Stomach (tissue), 9 donors: ENCODE measurements around the gene UHRF1. TPM values are rescaled to one million over a fixed set of nuclear protein-coding genes. Genes with fewer than 3 reads are reported as not detected.
"Not testable (repeated sequence)": the region's sequence is repeated elsewhere in the genome, so short reads cannot be mapped to it uniquely, and the experiment has no call there.

Source experiments
- DNase-seq, 2 donors: peaks; one replicate each; pipeline versions ENCODE4 v3.0.0 to v3.0.0-alpha.2; 2013 to 2019
- H3K27ac ChIP-seq, 5 donors: fragments of 200-600 bp in 4 of 5; sonication (generic) in 4 of 5; one replicate each; pipeline ENCODE4 v1.5.1; 2013 to 2019; ENCODE audit warnings: mild to moderate bottlenecking in 1 of 5, moderate library complexity in 1 of 5
- H3K27me3 ChIP-seq, 3 donors: fragments of 200-600 bp; sonication (generic); one replicate each; pipeline ENCODE4 v1.5.1; 2017 to 2019; ENCODE audit warnings: mixed run types in 1 of 3
- H3K36me3 ChIP-seq, 4 donors: fragments of 200-600 bp; sonication (generic); 1 replicate in 3 of 4; 2 replicates in 1 of 4; pipeline ENCODE4 v1.5.1; 2016 to 2019
- H3K4me1 ChIP-seq, 4 donors: fragments of 200-600 bp; sonication (generic); one replicate each; pipeline ENCODE4 v1.5.1; 2016 to 2019
- H3K4me3 ChIP-seq, 4 donors: fragments of 200-600 bp; sonication (generic) in 3 of 4; one replicate each; pipeline ENCODE4 v1.5.1; 2016 to 2019; ENCODE audit warnings: mild to moderate bottlenecking in 1 of 4
- H3K9me3 ChIP-seq, 4 donors: fragments of 200-600 bp; sonication (generic); one replicate each; pipeline ENCODE4 v1.5.1; 2016 to 2019
- EP300 ChIP-seq: sonication (generic); formaldehyde crosslinking; IDR thresholded peaks from one replicate; pipeline ENCODE4 v1.6.1; 2017; ENCODE audit warnings: antibody characterized with exemption
- POLR2A ChIP-seq, 4 donors: fragments of 450-650 bp; IDR thresholded peaks; one replicate each; pipeline ENCODE4 v1.6.1; 2016; ENCODE audit warnings: antibody characterized with exemption in 4 of 4, control low read depth in 2 of 4, mild to moderate bottlenecking in 1 of 4, moderate library complexity in 1 of 4
- POLR2AphosphoS5 ChIP-seq, 3 donors: sonication (generic); formaldehyde crosslinking; IDR thresholded peaks; one replicate each; pipeline ENCODE4 v1.6.1; 2016; ENCODE audit warnings: antibody characterized with exemption in 3 of 3
- WGBS, 5 donors: extraction: QIAGEN DNeasy Blood & Tissue Kit in 3 of 5; methylation state at CpG; one replicate each; pipeline versions ENCODE4 v1.1.5 to v1.1.7; 2013 to 2018; 5-methylcytosine and 5-hydroxymethylcytosine counted together
- intact Hi-C: fragments of 100-400 bp; cut with DNase I; formaldehyde crosslinking; loops from one replicate; pipeline ENCODE4 v1.15.1; 2023; ENCODE audit warnings: low total_unique reads
- polyA plus RNA-seq, 3 donors: library from polyadenylated mRNA; stranded (reverse); fragments of 200-250 nt; gene quantifications; one replicate each; pipeline ENCODE4 v1.2.3, GENCODE V29; 2013
- total RNA-seq, 5 donors: library from RNA; depleted of rRNA; stranded (reverse); fragments of >200 nt; gene quantifications; one replicate each; pipeline versions ENCODE4 v1.1.0 to v1.2.3, GENCODE V29; 2014 to 2016
- TF ChIP-seq, protein P1 (sequence below), 7 experiments: fragments of 450-650 bp in 4 of 7; fragments of 200-600 bp in 3 of 7; sonication (generic) in 3 of 7; IDR thresholded peaks; one replicate each; pipeline ENCODE4 v1.5.1; 2016 to 2019; ENCODE audit warnings: antibody characterized with exemption in 7 of 7, control low read depth in 2 of 7, mild to moderate bottlenecking in 1 of 7
- donor health status: healthy with polysubstance abuse.
- donor health status: Bipolar disorder and iron deficiency.
- donor health status: healthy.

UHRF1 gene
- total and polyA plus RNA-seq, 8 donors = 0.58 to 20.5 (median 4.1) TPM

DNA sequence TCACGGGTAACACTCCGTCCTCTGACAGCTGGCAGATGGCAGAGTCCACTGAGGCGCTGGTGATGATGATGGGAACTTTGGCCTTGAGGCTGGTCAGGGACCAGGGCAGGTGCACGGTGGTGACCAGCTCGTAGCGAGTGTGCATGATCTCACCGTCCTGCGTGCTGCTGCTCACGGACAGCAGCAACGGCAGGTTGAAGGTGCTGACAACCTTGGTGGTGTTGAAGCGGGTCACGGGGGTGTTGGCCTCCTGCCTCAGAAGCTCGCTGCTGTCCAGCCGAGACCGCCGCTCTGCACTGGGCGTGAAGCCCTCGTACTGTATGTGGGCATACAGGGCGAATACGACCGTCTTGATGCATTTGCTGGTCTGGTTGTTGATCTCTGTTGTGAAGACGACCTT, 18.2 kb upstream of the UHRF1 start:
- TF ChIP-seq POLR2A (IDR thresholded peaks at IDR 0.05) (no peak), POLR2AphosphoS5 (IDR thresholded peaks at IDR 0.05) (no peak), EP300 (no peak)
- TF ChIP-seq, protein P1, sequence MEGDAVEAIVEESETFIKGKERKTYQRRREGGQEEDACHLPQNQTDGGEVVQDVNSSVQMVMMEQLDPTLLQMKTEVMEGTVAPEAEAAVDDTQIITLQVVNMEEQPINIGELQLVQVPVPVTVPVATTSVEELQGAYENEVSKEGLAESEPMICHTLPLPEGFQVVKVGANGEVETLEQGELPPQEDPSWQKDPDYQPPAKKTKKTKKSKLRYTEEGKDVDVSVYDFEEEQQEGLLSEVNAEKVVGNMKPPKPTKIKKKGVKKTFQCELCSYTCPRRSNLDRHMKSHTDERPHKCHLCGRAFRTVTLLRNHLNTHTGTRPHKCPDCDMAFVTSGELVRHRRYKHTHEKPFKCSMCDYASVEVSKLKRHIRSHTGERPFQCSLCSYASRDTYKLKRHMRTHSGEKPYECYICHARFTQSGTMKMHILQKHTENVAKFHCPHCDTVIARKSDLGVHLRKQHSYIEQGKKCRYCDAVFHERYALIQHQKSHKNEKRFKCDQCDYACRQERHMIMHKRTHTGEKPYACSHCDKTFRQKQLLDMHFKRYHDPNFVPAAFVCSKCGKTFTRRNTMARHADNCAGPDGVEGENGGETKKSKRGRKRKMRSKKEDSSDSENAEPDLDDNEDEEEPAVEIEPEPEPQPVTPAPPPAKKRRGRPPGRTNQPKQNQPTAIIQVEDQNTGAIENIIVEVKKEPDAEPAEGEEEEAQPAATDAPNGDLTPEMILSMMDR (IDR thresholded peaks at IDR 0.05) = no peak
- Histone ChIP-seq H3K4me1 (peaks cover 0 to 7% (median 0%) of the 10 kb centered on the region in 4 donors), H3K9me3 (no peaks in the 10 kb centered on the region), H3K27ac (no peak overlapping the region), H3K4me3 (no peak overlapping the region), H3K36me3 (no peaks in the 10 kb centered on the region), H3K27me3 (peaks cover 0 to 19% (median 0%) of the 10 kb centered on the region in 3 donors)
- WGBS, 5 donors = 88 to 93% (median 89%) methylated on average over 18 to 22 of the region's 22 CpGs
- DNase-seq = no peak
- intact Hi-C loops = no loop called here

DNA sequence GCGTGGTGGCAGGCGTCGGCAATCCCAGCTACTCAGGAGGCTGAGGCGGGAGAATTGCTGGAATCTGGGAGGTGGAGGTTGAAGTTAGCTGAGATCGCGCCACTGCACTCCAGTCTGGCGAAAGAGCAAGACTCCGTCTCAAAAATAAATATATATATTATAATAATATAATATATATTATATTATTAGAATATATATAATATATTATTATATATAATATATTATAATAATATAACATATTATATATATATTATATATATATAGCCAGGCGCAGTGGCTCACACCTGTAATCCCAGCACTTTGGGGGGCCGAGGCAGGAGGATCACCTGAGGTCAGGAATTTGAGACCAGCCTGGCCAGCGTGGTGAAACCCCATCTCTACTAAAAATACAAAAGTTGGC, 16.3 kb upstream of the UHRF1 start:
- WGBS, 5 donors = 87 to 93% (median 93%) methylated on average over 11 of the region's 11 CpGs
- H3K9me3 ChIP-seq, H3K4me3 ChIP-seq, H3K36me3 ChIP-seq, H3K27ac ChIP-seq, DNase-seq, intact Hi-C loops: not testable (repeated sequence)
- Histone ChIP-seq H3K27me3 (peaks cover 0 to 19% (median 0%) of the 10 kb centered on the region in 3 donors), H3K4me1 (peaks cover 0 to 11% (median 0%) of the 10 kb centered on the region in 4 donors)

DNA sequence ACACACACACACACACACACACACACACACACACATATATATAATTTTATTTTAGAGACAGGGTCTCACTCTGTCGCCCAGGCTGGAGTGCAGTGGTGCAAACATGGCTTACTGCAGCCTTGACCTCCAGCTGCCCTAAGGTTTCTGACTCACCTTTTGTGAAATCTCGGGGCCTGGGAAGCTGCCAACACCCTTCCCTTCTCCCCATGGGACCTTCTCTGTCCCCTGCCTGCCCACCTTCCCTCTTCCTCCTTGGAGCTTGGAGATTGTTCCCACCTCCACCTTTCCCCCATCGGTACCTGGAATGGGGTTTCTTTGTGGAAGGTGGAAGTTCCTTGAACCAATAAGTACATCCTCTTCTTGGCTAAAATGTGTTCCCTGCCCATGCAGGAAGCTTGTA, 12.9 kb upstream of the UHRF1 start:
- Histone ChIP-seq H3K27ac (no peak overlapping the region), H3K4me1 (peaks cover 0 to 11% (median 0%) of the 10 kb centered on the region in 4 donors), H3K27me3 (peaks cover 0 to 7% (median 0%) of the 10 kb centered on the region in 3 donors), H3K9me3 (no peaks in the 10 kb centered on the region), H3K36me3 (no peaks in the 10 kb centered on the region), H3K4me3 (no peak overlapping the region)
- no peak for TF ChIP-seq EP300
- TF ChIP-seq, protein P1 (IDR thresholded peaks at IDR 0.05) = no peak
- no peak for TF ChIP-seq POLR2AphosphoS5 (IDR thresholded peaks at IDR 0.05)
- no peak for TF ChIP-seq POLR2A (IDR thresholded peaks at IDR 0.05)
- DNase-seq = peak; percentile 26 to 46
- WGBS, 5 donors = 52 to 63% (median 56%) methylated on average over 3 of the region's 3 CpGs
- intact Hi-C loops = no loop called here

DNA sequence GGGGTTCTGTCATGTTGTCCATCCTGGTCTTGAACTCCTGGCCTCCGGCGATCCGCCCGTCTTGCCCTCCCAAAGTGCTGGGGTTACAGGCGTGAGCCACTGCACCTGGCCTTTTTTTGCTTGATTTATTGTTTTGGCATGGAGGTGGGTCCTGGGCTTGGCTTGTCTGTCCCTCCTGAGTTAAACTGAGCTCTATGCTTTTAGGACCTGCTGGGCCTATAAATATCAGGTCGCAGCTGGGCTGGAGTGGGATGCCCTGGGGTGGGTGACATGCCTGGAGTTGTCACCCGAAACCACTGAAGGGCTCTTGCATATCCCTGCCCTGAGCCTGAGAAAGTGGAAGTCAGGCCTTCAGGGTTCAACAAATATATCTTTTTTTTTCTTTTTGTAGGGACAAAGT, 12.2 kb upstream of the UHRF1 start:
- 84 to 95% (median 95%) methylated on average over 7 of the region's 7 CpGs for WGBS, 5 donors
- intact Hi-C loops = no loop called here

DNA sequence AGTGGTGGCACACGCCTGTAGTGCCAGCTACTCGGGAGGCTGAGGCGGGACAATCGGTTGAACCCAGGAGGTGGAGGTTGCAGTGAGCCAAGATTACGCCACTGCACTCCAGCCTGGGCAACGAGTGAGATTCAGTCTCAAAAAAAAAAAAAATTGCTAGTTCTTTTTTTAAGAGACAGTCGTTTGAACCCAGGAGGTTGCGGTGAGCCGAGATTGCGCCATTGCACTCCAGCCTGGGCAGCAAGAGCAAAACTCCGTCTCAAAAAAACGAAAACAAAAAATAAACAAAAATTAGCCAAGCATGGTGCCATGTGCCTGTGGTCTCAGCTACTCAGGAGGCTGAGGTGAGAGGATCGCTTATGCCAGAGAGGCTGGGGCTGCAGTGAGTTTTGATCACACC, 8.4 kb upstream of the UHRF1 start:
- intact Hi-C loops = not testable (repeated sequence)
- 74 to 88% (median 84%) methylated on average over 13 of the region's 13 CpGs for whole genome bisulfite sequencing, 5 donors

More for the DNA sequence above, 12.2 kb upstream of the UHRF1 start:
- no peak overlapping the region for H3K27ac ChIP-seq
- no peak for DNase-seq
- H3K4me1 ChIP-seq = peaks cover 0 to 11% (median 0%) of the 10 kb centered on the region in 4 donors
- no peak overlapping the region for H3K4me3 ChIP-seq
- TF ChIP-seq, protein P1 (IDR thresholded peaks at IDR 0.05) = no peak
- TF ChIP-seq POLR2A (IDR thresholded peaks at IDR 0.05) (no peak), EP300 (no peak), POLR2AphosphoS5 (IDR thresholded peaks at IDR 0.05) (no peak)
- H3K27me3 ChIP-seq = peaks cover 0 to 2% (median 0%) of the 10 kb centered on the region in 3 donors
- no peaks in the 10 kb centered on the region for H3K36me3 ChIP-seq
- H3K9me3 ChIP-seq = no peaks in the 10 kb centered on the region

More for the DNA sequence above, 8.4 kb upstream of the UHRF1 start:
- H3K27me3 ChIP-seq, H3K36me3 ChIP-seq, H3K27ac ChIP-seq, H3K9me3 ChIP-seq, H3K4me1 ChIP-seq, DNase-seq, H3K4me3 ChIP-seq: not testable (repeated sequence)
